ENCODE measurements around the gene DSG1. TPM values are rescaled to one million over a fixed set of nuclear protein-coding genes. Genes with fewer than 3 reads are reported as not detected.

Gene DSG1
- total and polyA plus RNA-seq, 2 of the 13 experiments (the other 11 are each of a cell fraction or from before 2014, with no cell fraction given) = 0.04 TPM; not detected in 1

GRCh38 chr18:31278609-31279071, 39.3 kb upstream of the DSG1 start (continued):
- TF ChIP-seq THRA (CRISPR knock-in tag; IDR thresholded peaks at IDR 0.05; ENCODE audit: borderline replicate concordance) = peak; percentile 43; the same call in 1 of the 2 replicates
- no peak for TF ChIP-seq ZMAT5 (CRISPR knock-in tag; IDR thresholded peaks at IDR 0.05; ENCODE audit: borderline replicate concordance, low read depth)
- peak; percentile 76 for TF ChIP-seq ESRRA (CRISPR knock-in tag; IDR thresholded peaks at IDR 0.05; ENCODE audit: low read depth)
- TF ChIP-seq, protein P1, sequence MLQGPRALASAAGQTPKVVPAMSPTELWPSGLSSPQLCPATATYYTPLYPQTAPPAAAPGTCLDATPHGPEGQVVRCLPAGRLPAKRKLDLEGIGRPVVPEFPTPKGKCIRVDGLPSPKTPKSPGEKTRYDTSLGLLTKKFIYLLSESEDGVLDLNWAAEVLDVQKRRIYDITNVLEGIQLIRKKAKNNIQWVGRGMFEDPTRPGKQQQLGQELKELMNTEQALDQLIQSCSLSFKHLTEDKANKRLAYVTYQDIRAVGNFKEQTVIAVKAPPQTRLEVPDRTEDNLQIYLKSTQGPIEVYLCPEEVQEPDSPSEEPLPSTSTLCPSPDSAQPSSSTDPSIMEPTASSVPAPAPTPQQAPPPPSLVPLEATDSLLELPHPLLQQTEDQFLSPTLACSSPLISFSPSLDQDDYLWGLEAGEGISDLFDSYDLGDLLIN (CRISPR knock-in tag; IDR thresholded peaks at IDR 0.05; ENCODE audit: borderline replicate concordance) = no peak
- TF ChIP-seq ZMYM2 (CRISPR knock-in tag; IDR thresholded peaks at IDR 0.05) = 0 out of 2 replicates have a peak, but pooled peaks have one; percentile 38
- TF ChIP-seq ZBTB40 (IDR thresholded peaks at IDR 0.05) = no peak
- TF ChIP-seq ZBTB40 (CRISPR knock-in tag; IDR thresholded peaks at IDR 0.05) = no peak
- TF ChIP-seq TGIF2 (CRISPR knock-in tag; IDR thresholded peaks at IDR 0.05) = no peak
- TF ChIP-seq ZNF33B (CRISPR knock-in tag; IDR thresholded peaks at IDR 0.05) = no peak
- TF ChIP-seq NR1H2 (CRISPR knock-in tag; IDR thresholded peaks at IDR 0.05; ENCODE audit: borderline replicate concordance, low read depth) = no peak
- TF ChIP-seq NFKBIZ (CRISPR knock-in tag; IDR thresholded peaks at IDR 0.05) = no peak
- TF ChIP-seq CCDC6 (CRISPR knock-in tag; IDR thresholded peaks at IDR 0.05) = no peak
- no peak for TF ChIP-seq NFIC (IDR thresholded peaks at IDR 0.05; ENCODE audit: low read length)
- TF ChIP-seq NR0B2 (CRISPR knock-in tag; IDR thresholded peaks at IDR 0.05) = no peak
- TF ChIP-seq KDM1A (CRISPR knock-in tag; IDR thresholded peaks at IDR 0.05) = no peak
- peak; percentile 60 for TF ChIP-seq PHF21A (CRISPR knock-in tag; IDR thresholded peaks at IDR 0.05)
